Measurements from ENCODE around the gene CDH11.

The CDH11 gene

GRCh38 chr16:64969221-64969620 is 152.6 kb downstream of the CDH11 start:
- POLR2A ChIA-PET: no interaction called here
- no peaks in the 10 kb centered on the region for H3K27me3 ChIP-seq (replicated peaks in 2 of 5; ENCODE audit: control insufficient read depth in 4 of 5, insufficient read depth in 5 of 5, low read length in 4 of 5)
- H3K27ac ChIP-seq (ENCODE audit: insufficient read depth in 1 of 2, low read depth in 1 of 2, low read length in 2 of 2, poor library complexity in 1 of 2, severe bottlenecking in 2 of 2): no peak overlapping the region
- H3K4me3 ChIP-seq (ENCODE audit: control insufficient read depth in 1 of 7, extremely low read depth in 1 of 7, insufficient read depth in 4 of 7, low read depth in 2 of 7, low read length in 6 of 7): no peak overlapping the region
- no peaks in the 10 kb centered on the region for H3K4me1 ChIP-seq (ENCODE audit: control extremely low read depth in 1 of 4, control insufficient read depth in 4 of 4, insufficient read depth in 4 of 4, low read length in 3 of 4)
- DNase-seq: no peak
- no peaks in the 10 kb centered on the region for H3K9me3 ChIP-seq (ENCODE audit: control extremely low read depth in 1 of 5, control insufficient read depth in 4 of 5, insufficient read depth in 2 of 5, low read depth in 1 of 5, low read length in 4 of 5)
- CTCF ChIA-PET: interaction anchor here (1.5 kb wide), 1 partner anchor 11 kb away, joined by 4 read pairs; no protein-coding TSS in a partner anchor
- WGBS (ENCODE audit: insufficient coverage): no CpG with 5 or more reads among the region's 1 CpG
- no peaks in the 10 kb centered on the region for H3K36me3 ChIP-seq (ENCODE audit: control insufficient read depth in 4 of 4, insufficient read depth in 4 of 4, low read length in 3 of 4)

GRCh38 chr16:64968539-64968938 is 153.3 kb downstream of the CDH11 start:
- Histone ChIP-seq H3K4me3 (ENCODE audit: control insufficient read depth in 1 of 7, extremely low read depth in 1 of 7, insufficient read depth in 4 of 7, low read depth in 2 of 7, low read length in 6 of 7) (no peak overlapping the region), H3K27ac (ENCODE audit: insufficient read depth in 1 of 2, low read depth in 1 of 2, low read length in 2 of 2, poor library complexity in 1 of 2, severe bottlenecking in 2 of 2) (no peak overlapping the region), H3K27me3 (replicated peaks in 2 of 5; ENCODE audit: control insufficient read depth in 4 of 5, insufficient read depth in 5 of 5, low read length in 4 of 5) (no peaks in the 10 kb centered on the region), H3K9me3 (ENCODE audit: control extremely low read depth in 1 of 5, control insufficient read depth in 4 of 5, insufficient read depth in 2 of 5, low read depth in 1 of 5, low read length in 4 of 5) (no peaks in the 10 kb centered on the region), H3K36me3 (ENCODE audit: control insufficient read depth in 4 of 4, insufficient read depth in 4 of 4, low read length in 3 of 4) (no peaks in the 10 kb centered on the region), H3K4me1 (ENCODE audit: control extremely low read depth in 1 of 4, control insufficient read depth in 4 of 4, insufficient read depth in 4 of 4, low read length in 3 of 4) (no peaks in the 10 kb centered on the region)
- CTCF ChIA-PET: interaction anchor here (1.5 kb wide), 1 partner anchor 11 kb away, joined by 4 read pairs; no protein-coding TSS in a partner anchor
- DNase-seq: no peak
- POLR2A ChIA-PET: no interaction called here
- no CpG with 5 or more reads among the region's 6 CpGs for WGBS (ENCODE audit: insufficient coverage)

- Histone ChIP-seq H3K4me1 (ENCODE audit: control extremely low read depth in 1 of 4, control insufficient read depth in 4 of 4, insufficient read depth in 4 of 4, low read length in 3 of 4) (no peaks in the 10 kb centered on the region), H3K27me3 (replicated peaks in 2 of 5; ENCODE audit: control insufficient read depth in 4 of 5, insufficient read depth in 5 of 5, low read length in 4 of 5) (no peaks in the 10 kb centered on the region), H3K27ac (ENCODE audit: insufficient read depth in 1 of 2, low read depth in 1 of 2, low read length in 2 of 2, poor library complexity in 1 of 2, severe bottlenecking in 2 of 2) (no peak overlapping the region), H3K9me3 (ENCODE audit: control extremely low read depth in 1 of 5, control insufficient read depth in 4 of 5, insufficient read depth in 2 of 5, low read depth in 1 of 5, low read length in 4 of 5) (no peaks in the 10 kb centered on the region), H3K36me3 (ENCODE audit: control insufficient read depth in 4 of 4, insufficient read depth in 4 of 4, low read length in 3 of 4) (no peaks in the 10 kb centered on the region), H3K4me3 (ENCODE audit: control insufficient read depth in 1 of 7, extremely low read depth in 1 of 7, insufficient read depth in 4 of 7, low read depth in 2 of 7, low read length in 6 of 7) (no peak overlapping the region)
- CTCF ChIA-PET: no interaction called here
- no CpG with 5 or more reads among the region's 3 CpGs for WGBS (ENCODE audit: insufficient coverage)
- DNase-seq: no peak
- POLR2A ChIA-PET: no interaction called here
Observed at GRCh38 chr16:64964126-64964540, 157.7 kb downstream of the CDH11 start.

- H3K4me1 ChIP-seq (ENCODE audit: control extremely low read depth in 1 of 4, control insufficient read depth in 4 of 4, insufficient read depth in 4 of 4, low read length in 3 of 4): no peaks in the 10 kb centered on the region
- DNase-seq: no peak
- POLR2A ChIA-PET: no interaction called here
- no peak overlapping the region for H3K4me3 ChIP-seq (ENCODE audit: control insufficient read depth in 1 of 7, extremely low read depth in 1 of 7, insufficient read depth in 4 of 7, low read depth in 2 of 7, low read length in 6 of 7)
- no peaks in the 10 kb centered on the region for H3K36me3 ChIP-seq (ENCODE audit: control insufficient read depth in 4 of 4, insufficient read depth in 4 of 4, low read length in 3 of 4)
- CTCF ChIA-PET: no interaction called here
- no peaks in the 10 kb centered on the region for H3K27me3 ChIP-seq (replicated peaks in 2 of 5; ENCODE audit: control insufficient read depth in 4 of 5, insufficient read depth in 5 of 5, low read length in 4 of 5)
- WGBS (ENCODE audit: insufficient coverage): 100% methylated on average over 1 of the region's 2 CpGs
- no peak overlapping the region for H3K27ac ChIP-seq (ENCODE audit: insufficient read depth in 1 of 2, low read depth in 1 of 2, low read length in 2 of 2, poor library complexity in 1 of 2, severe bottlenecking in 2 of 2)
- no peaks in the 10 kb centered on the region for H3K9me3 ChIP-seq (ENCODE audit: control extremely low read depth in 1 of 5, control insufficient read depth in 4 of 5, insufficient read depth in 2 of 5, low read depth in 1 of 5, low read length in 4 of 5)
Observed at GRCh38 chr16:64962786-64963185, 159.1 kb downstream of the CDH11 start.

GRCh38 chr16:64957246-64957645 is 164.6 kb downstream of the CDH11 start:
- no peak overlapping the region for H3K4me3 ChIP-seq (ENCODE audit: control insufficient read depth in 1 of 7, extremely low read depth in 1 of 7, insufficient read depth in 4 of 7, low read depth in 2 of 7, low read length in 6 of 7)
- H3K27me3 ChIP-seq (replicated peaks in 2 of 5; ENCODE audit: control insufficient read depth in 4 of 5, insufficient read depth in 5 of 5, low read length in 4 of 5): no peaks in the 10 kb centered on the region
- ChIA-PET CTCF (no interaction called here), POLR2A (no interaction called here)
- DNase-seq: no peak
- no peaks in the 10 kb centered on the region for H3K36me3 ChIP-seq (ENCODE audit: control insufficient read depth in 4 of 4, insufficient read depth in 4 of 4, low read length in 3 of 4)
- H3K9me3 ChIP-seq (ENCODE audit: control extremely low read depth in 1 of 5, control insufficient read depth in 4 of 5, insufficient read depth in 2 of 5, low read depth in 1 of 5, low read length in 4 of 5): no peaks in the 10 kb centered on the region
- WGBS (ENCODE audit: insufficient coverage): 72% methylated on average over 2 of the region's 3 CpGs
- no peak overlapping the region for H3K27ac ChIP-seq (ENCODE audit: insufficient read depth in 1 of 2, low read depth in 1 of 2, low read length in 2 of 2, poor library complexity in 1 of 2, severe bottlenecking in 2 of 2)
- H3K4me1 ChIP-seq (ENCODE audit: control extremely low read depth in 1 of 4, control insufficient read depth in 4 of 4, insufficient read depth in 4 of 4, low read length in 3 of 4): no peaks in the 10 kb centered on the region

GRCh38 chr16:64952177-64952576 is 169.7 kb downstream of the CDH11 start:
- Histone ChIP-seq H3K4me1 (ENCODE audit: control extremely low read depth in 1 of 4, control insufficient read depth in 4 of 4, insufficient read depth in 4 of 4, low read length in 3 of 4) (no peaks in the 10 kb centered on the region), H3K27me3 (replicated peaks in 2 of 5; ENCODE audit: control insufficient read depth in 4 of 5, insufficient read depth in 5 of 5, low read length in 4 of 5) (no peaks in the 10 kb centered on the region), H3K9me3 (ENCODE audit: control extremely low read depth in 1 of 5, control insufficient read depth in 4 of 5, insufficient read depth in 2 of 5, low read depth in 1 of 5, low read length in 4 of 5) (no peaks in the 10 kb centered on the region), H3K27ac (ENCODE audit: insufficient read depth in 1 of 2, low read depth in 1 of 2, low read length in 2 of 2, poor library complexity in 1 of 2, severe bottlenecking in 2 of 2) (no peak overlapping the region), H3K4me3 (ENCODE audit: control insufficient read depth in 1 of 7, extremely low read depth in 1 of 7, insufficient read depth in 4 of 7, low read depth in 2 of 7, low read length in 6 of 7) (no peak overlapping the region), H3K36me3 (ENCODE audit: control insufficient read depth in 4 of 4, insufficient read depth in 4 of 4, low read length in 3 of 4) (no peaks in the 10 kb centered on the region)
- ChIA-PET POLR2A (no interaction called here), CTCF (no interaction called here)
- no peak for DNase-seq

- Histone ChIP-seq H3K4me3 (ENCODE audit: control insufficient read depth in 1 of 7, extremely low read depth in 1 of 7, insufficient read depth in 4 of 7, low read depth in 2 of 7, low read length in 6 of 7) (no peak overlapping the region), H3K4me1 (ENCODE audit: control extremely low read depth in 1 of 4, control insufficient read depth in 4 of 4, insufficient read depth in 4 of 4, low read length in 3 of 4) (no peaks in the 10 kb centered on the region), H3K9me3 (ENCODE audit: control extremely low read depth in 1 of 5, control insufficient read depth in 4 of 5, insufficient read depth in 2 of 5, low read depth in 1 of 5, low read length in 4 of 5) (no peaks in the 10 kb centered on the region), H3K36me3 (ENCODE audit: control insufficient read depth in 4 of 4, insufficient read depth in 4 of 4, low read length in 3 of 4) (no peaks in the 10 kb centered on the region), H3K27me3 (replicated peaks in 2 of 5; ENCODE audit: control insufficient read depth in 4 of 5, insufficient read depth in 5 of 5, low read length in 4 of 5) (no peaks in the 10 kb centered on the region), H3K27ac (ENCODE audit: insufficient read depth in 1 of 2, low read depth in 1 of 2, low read length in 2 of 2, poor library complexity in 1 of 2, severe bottlenecking in 2 of 2) (no peak overlapping the region)
- ChIA-PET CTCF (no interaction called here), POLR2A (no interaction called here)
- WGBS (ENCODE audit: insufficient coverage): 98% methylated on average over 5 of the region's 8 CpGs
- no peak for DNase-seq
Observed at GRCh38 chr16:64951193-64951592, 170.7 kb downstream of the CDH11 start.

All from common myeloid progenitor, CD34-positive (primary cell).